Measurements from ENCODE around the gene SERPINB10.

DNA sequence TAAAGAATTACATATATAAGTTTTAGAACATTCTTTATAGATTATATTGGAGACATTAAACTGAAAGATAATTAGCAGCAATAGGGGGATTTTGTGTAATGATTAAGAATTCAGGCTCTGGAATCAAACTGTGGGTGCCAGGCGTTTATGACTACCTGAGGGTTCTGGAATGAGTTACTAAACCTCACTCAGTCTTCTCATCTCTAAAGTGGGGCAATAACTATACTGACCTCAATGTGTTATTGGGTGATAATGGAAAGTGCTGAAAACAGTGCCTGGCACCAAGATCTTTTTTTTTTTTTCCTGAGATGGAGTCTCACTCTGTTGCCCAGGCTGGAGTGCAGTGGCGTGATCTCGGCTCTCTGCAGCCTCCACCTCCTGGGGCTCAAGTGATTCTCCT lies 69.3 kb downstream of the SERPINB10 start:
- no peak for TF ChIP-seq CTCF (IDR thresholded peaks at IDR 0.05)
- TF ChIP-seq ZFX (IDR thresholded peaks at IDR 0.05; ENCODE audit: borderline replicate concordance) = no peak

Measured in 22Rv1 (cell line).